Retinal pigment epithelial cell (primary cell): ENCODE data around the gene ATP9A.

Experiments
- DNase-seq: peaks from one replicate; pipeline ENCODE4 v3.0.0-alpha.2; 2010; ENCODE audit warnings: low read depth
- H3K4me3 ChIP-seq: 2 replicates; pipeline ENCODE4 v1.5.1; 2011; ENCODE audit warnings: mild to moderate bottlenecking, low read length, control low read depth, moderate library complexity
- CTCF ChIP-seq: conservative IDR thresholded peaks from 2 replicates; pipeline ENCODE4 v1.5.1; 2011; ENCODE audit warnings: low read depth, low read length, control low read depth, inconsistent platforms

Gene ATP9A

DNA sequence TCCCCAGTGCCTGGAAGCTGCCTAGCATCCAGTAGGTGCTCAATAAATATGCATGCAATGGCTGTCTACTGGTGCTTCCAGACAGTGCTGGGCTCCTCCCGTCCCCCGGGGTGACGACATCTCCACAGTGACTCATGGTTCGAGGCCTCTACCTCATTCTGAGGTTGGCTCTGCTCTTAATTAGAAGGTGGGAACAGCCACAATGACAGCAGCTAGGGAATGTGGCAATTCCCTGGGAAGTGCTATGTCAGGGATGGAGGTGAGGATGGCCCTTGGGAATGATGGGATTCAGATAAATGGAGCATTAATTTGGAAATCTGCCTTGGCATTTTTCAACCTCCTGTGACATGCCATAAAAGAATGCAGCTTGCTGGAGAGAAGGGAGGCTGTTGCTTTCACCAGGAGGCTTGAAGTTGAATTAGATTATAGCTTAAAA lies 182.2 kb downstream of the ATP9A start:
- H3K4me3 ChIP-seq, result no peak overlapping the region
- no peak for TF ChIP-seq CTCF
- no peak for DNase-seq

DNA sequence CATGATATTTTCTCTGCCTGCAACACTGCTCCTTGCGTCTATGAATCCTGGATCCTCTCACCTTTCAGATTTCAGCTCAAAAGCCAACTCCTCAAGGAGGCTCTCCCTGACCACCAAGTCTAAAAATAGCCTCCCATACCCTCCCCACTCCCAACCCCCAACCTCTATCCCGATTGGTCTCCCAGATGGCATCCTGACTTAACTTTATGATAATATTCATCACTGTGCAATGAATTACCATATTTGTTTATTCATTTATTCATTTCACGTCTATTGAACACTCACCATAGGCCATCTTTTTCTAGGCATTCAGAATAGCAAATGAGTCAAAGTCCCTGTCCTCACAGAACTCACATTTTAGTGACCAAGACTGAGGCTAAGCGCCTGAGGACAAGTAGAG lies 183.0 kb downstream of the ATP9A start:
- H3K4me3 ChIP-seq, result no peak overlapping the region
- TF ChIP-seq CTCF, result no peak
- no peak for DNase-seq

GRCh38 chr20:51584737-51585136 lies 183.5 kb downstream of the ATP9A start:
- no peak for DNase-seq
- no peak overlapping the region for H3K4me3 ChIP-seq
- TF ChIP-seq CTCF, result no peak

DNA sequence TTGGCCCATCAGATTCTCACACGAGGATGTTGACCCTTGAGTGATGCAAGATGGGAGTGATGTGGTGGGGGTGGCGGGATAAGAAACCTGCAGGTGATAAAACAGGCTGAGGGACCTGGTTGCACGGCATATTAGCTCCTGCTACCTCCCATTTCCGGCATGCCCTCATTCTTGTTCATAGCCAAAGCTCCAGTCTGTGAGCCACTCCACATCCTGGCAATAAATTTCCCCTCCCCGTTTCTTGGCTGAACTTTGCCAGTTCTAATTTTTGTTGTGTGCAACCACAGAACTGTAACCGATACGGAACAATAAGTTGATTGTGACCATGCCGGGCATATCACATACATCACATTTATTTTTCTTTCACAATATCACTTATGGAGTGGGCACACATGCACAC lies 184.1 kb downstream of the ATP9A start:
- no peak for TF ChIP-seq CTCF
- no peak for DNase-seq
- H3K4me3 ChIP-seq, result no peak overlapping the region

DNA sequence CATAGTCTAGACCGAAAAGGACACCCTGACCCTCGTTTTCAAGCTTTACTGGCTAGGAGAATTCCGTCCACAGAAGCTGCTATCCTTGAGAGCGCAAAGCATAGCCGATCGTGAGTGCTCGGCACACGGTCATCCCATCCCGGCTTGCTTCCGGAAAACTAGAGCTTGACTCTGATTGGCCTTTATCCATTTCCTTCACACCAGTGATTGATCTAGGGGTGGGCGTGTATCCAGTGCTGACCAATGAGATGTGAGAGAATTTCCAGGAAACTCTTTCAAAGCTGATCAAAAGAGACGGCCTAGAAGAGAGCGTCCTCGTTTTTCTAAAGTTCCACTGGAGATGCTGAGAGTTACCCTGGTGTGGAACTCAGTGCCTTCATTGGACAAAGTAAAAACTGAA lies 184.7 kb downstream of the ATP9A start:
- no peak for DNase-seq
- TF ChIP-seq CTCF, result no peak
- H3K4me3 ChIP-seq, result no peak overlapping the region

GRCh38 chr20:51583073-51583472 lies 185.1 kb downstream of the ATP9A start:
- no peak for DNase-seq
- no peak overlapping the region for H3K4me3 ChIP-seq
- TF ChIP-seq CTCF, result no peak

GRCh38 chr20:51581571-51581970 lies 186.6 kb downstream of the ATP9A start:
- H3K4me3 ChIP-seq, result no peak overlapping the region
- DNase-seq, result no peak
- no peak for TF ChIP-seq CTCF
